Thymus (tissue), 11 donors: Measurements from ENCODE around the gene MRPL54. TPM values are rescaled to one million over a fixed set of nuclear protein-coding genes. Genes with fewer than 3 reads are reported as not detected.
A peak's percentile ranks its signal among the peaks of the same experiment; 100 is the strongest.
"Not testable (repeated sequence)": the region's sequence is repeated elsewhere in the genome, so short reads cannot be mapped to it uniquely, and the experiment has no call there.

Experiments used
- DNase-seq, 9 donors: peaks; one replicate each; pipeline ENCODE4 v3.0.0-alpha.2; 2013; ENCODE audit warnings: low spot score in 9 of 9, low read depth in 6 of 9, missing footprints in 1 of 9
- H3K27ac ChIP-seq, 2 donors: one replicate each; pipeline ENCODE4 v1.5.1; 2013; ENCODE audit warnings: control low read depth in 1 of 2, low read depth in 1 of 2, low read length in 1 of 2, mild to moderate bottlenecking in 1 of 2, moderate library complexity in 1 of 2
- H3K27me3 ChIP-seq, 2 donors: one replicate each; pipeline ENCODE4 v1.5.1; 2013; ENCODE audit warnings: low read length in 1 of 2; ENCODE audit not compliant: control insufficient read depth in 2 of 2, insufficient read depth in 1 of 2
- H3K36me3 ChIP-seq, 2 donors: one replicate each; pipeline ENCODE4 v1.5.1; 2013; ENCODE audit warnings: low read length in 1 of 2, mild to moderate bottlenecking in 1 of 2, moderate library complexity in 1 of 2; ENCODE audit not compliant: control insufficient read depth in 2 of 2, insufficient read depth in 2 of 2
- H3K4me1 ChIP-seq, 2 donors: one replicate each; pipeline ENCODE4 v1.5.1; 2013; ENCODE audit warnings: low read length in 2 of 2; ENCODE audit not compliant: control insufficient read depth in 2 of 2, insufficient read depth in 2 of 2
- H3K4me3 ChIP-seq, 2 donors: one replicate each; pipeline ENCODE4 v1.5.1; 2013; ENCODE audit warnings: low read length in 2 of 2, control low read depth in 1 of 2, mild to moderate bottlenecking in 1 of 2
- H3K9me3 ChIP-seq, 2 donors: one replicate each; pipeline ENCODE4 v1.5.1; 2013; ENCODE audit warnings: low read length in 1 of 2, mild to moderate bottlenecking in 1 of 2; ENCODE audit not compliant: control insufficient read depth in 2 of 2, insufficient read depth in 1 of 2
- WGBS: extraction: QIAGEN DNeasy Blood & Tissue Kit; methylation state at CpG from one replicate; pipeline ENCODE4 v1.1.7; 2013; 5-methylcytosine and 5-hydroxymethylcytosine counted together
- polyA plus RNA-seq: library from polyadenylated mRNA; stranded (reverse); fragments of 200-250 nt; gene quantifications from one replicate; pipeline ENCODE4 v1.2.3, GENCODE V29; 2013
- total RNA-seq: library from RNA; stranded (reverse); fragments of 120-200 nt; gene quantifications from one replicate; pipeline ENCODE4 v1.2.4, GENCODE V29; 2013
- donor health status: healthy.

MRPL54 gene
- total and polyA plus RNA-seq, 2 donors, result 95.9 to 138 TPM

- Histone ChIP-seq H3K36me3 (no peaks in the 10 kb centered on the region), H3K4me1 (peaks cover 6 to 12% of the 10 kb centered on the region in 2 donors), H3K9me3 (no peaks in the 10 kb centered on the region), H3K4me3 (no peak overlapping the region), H3K27ac (no peak overlapping the region), H3K27me3 (peaks cover 0 to 9% of the 10 kb centered on the region in 2 donors)
- no peak for DNase-seq
- 98% methylated on average over 35 of the region's 35 CpGs for WGBS
Measured at GRCh38 chr19:3807574-3808354, 45.3 kb downstream of the MRPL54 start.

- H3K4me3 ChIP-seq, result no peak overlapping the region
- H3K4me1 ChIP-seq, result peaks cover 12 to 20% of the 10 kb centered on the region in 2 donors
- no peaks in the 10 kb centered on the region for H3K36me3 ChIP-seq
- H3K27me3 ChIP-seq, result peaks cover 0 to 2% of the 10 kb centered on the region in 2 donors
- H3K27ac ChIP-seq, result no peak overlapping the region
- WGBS, result 97% methylated on average over 33 of the region's 33 CpGs
- no peaks in the 10 kb centered on the region for H3K9me3 ChIP-seq
- DNase-seq, result no peak
Measured at GRCh38 chr19:3808420-3809143, 46.1 kb downstream of the MRPL54 start.

- WGBS, result 84% methylated on average over 26 of the region's 26 CpGs
- DNase-seq, result no peak
- Histone ChIP-seq H3K4me3 (no peak overlapping the region), H3K27ac (peak overlapping the region in 1 of 2 donors; percentile 42), H3K4me1 (peaks cover 13 to 33% of the 10 kb centered on the region in 2 donors), H3K36me3 (no peaks in the 10 kb centered on the region), H3K9me3 (no peaks in the 10 kb centered on the region), H3K27me3 (no peaks in the 10 kb centered on the region)
Measured at GRCh38 chr19:3809881-3810707, 47.6 kb downstream of the MRPL54 start.

GRCh38 chr19:3810708-3811355, 48.4 kb downstream of the MRPL54 start:
- DNase-seq, result no peak
- no peak overlapping the region for H3K27ac ChIP-seq
- no peaks in the 10 kb centered on the region for H3K27me3 ChIP-seq

GRCh38 chr19:3813473-3814392, 51.3 kb downstream of the MRPL54 start:
- Histone ChIP-seq H3K36me3 (no peaks in the 10 kb centered on the region), H3K4me3 (no peak overlapping the region), H3K27ac (peak overlapping the region in 1 of 2 donors; percentile 46), H3K4me1 (peaks cover 13 to 43% of the 10 kb centered on the region in 2 donors), H3K27me3 (no peaks in the 10 kb centered on the region), H3K9me3 (no peaks in the 10 kb centered on the region)
- DNase-seq, result no peak
- 93% methylated on average over 22 of the region's 22 CpGs for WGBS

More at GRCh38 chr19:3810708-3811355, 48.4 kb downstream of the MRPL54 start:
- Histone ChIP-seq H3K4me3 (no peak overlapping the region), H3K9me3 (no peaks in the 10 kb centered on the region), H3K4me1 (peaks cover 13 to 33% of the 10 kb centered on the region in 2 donors), H3K36me3 (no peaks in the 10 kb centered on the region)
- 89% methylated on average over 38 of the region's 38 CpGs for WGBS

GRCh38 chr19:3814648-3815047, 52.2 kb downstream of the MRPL54 start:
- no peak overlapping the region for H3K4me3 ChIP-seq
- no peak overlapping the region for H3K27ac ChIP-seq

GRCh38 chr19:3816148-3816547, 53.7 kb downstream of the MRPL54 start:
- DNase-seq, H3K9me3 ChIP-seq, H3K36me3 ChIP-seq, H3K27me3 ChIP-seq, H3K4me3 ChIP-seq, H3K27ac ChIP-seq: not testable (repeated sequence)
- WGBS, result 97% methylated on average over 9 of the region's 9 CpGs
- H3K4me1 ChIP-seq, result peaks cover 13 to 44% of the 10 kb centered on the region in 2 donors

More at GRCh38 chr19:3814648-3815047, 52.2 kb downstream of the MRPL54 start:
- H3K4me1 ChIP-seq, result peaks cover 13 to 46% of the 10 kb centered on the region in 2 donors
- 95% methylated on average over 4 of the region's 4 CpGs for WGBS
- DNase-seq, result no peak
- no peaks in the 10 kb centered on the region for H3K36me3 ChIP-seq
- no peaks in the 10 kb centered on the region for H3K9me3 ChIP-seq
- H3K27me3 ChIP-seq, result no peaks in the 10 kb centered on the region
